ENCODE measurements around the gene B3GALT6.
"Not testable (repeated sequence)": the region's sequence is repeated elsewhere in the genome, so short reads cannot be mapped to it uniquely, and the experiment has no call there.

Gene B3GALT6

DNA sequence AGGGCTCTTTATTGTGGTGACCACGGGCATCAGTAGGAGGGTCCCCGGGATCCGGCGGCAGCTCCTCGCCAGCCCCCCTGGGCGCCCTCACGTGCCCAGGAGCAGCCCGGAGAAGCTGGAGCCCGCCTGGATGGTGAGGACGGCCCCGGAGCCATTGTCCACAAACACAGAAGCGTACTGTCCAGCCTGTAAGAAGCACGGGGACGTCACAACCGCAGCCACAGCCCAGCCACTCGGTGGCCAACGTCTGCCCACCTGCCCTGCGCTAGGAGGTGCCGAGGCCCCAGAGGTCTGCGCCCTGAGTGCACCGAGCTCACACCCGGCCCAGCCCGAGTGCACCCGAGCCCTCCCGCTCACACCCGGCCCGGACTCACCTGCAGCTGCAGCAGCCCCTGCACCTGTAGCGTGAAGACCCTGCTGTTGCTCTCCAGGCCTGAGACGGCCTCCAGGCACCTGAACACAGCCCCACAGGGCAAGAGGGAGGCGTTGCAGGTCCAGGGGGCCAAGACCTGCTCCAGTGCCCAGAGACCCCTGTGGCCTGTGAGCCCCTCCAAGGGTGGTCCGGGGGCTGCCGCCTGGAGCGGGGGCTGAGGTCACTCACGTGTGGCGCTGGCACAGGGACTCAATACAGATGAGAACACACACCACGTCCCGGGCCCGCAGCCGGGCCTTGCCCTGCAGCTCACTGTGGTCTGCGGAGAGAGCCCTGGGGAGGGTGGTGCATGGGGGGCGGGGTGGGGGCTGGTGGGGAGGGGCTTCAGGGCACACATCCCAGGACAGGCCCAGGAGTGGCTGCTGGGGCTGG is 10.6 kb downstream of the B3GALT6 start:
- H3K27ac Mint-ChIP-seq (ENCODE audit: low read depth) = no peak overlapping the region
- H3K36me3 Mint-ChIP-seq (ENCODE audit: insufficient read depth) = peaks cover 2% of the 10 kb centered on the region
- H3K4me3 Mint-ChIP-seq = no peak overlapping the region
- no peaks in the 10 kb centered on the region for H3K4me1 Mint-ChIP-seq
- no peaks in the 10 kb centered on the region for H3K9me3 Mint-ChIP-seq
- H3K27me3 Mint-ChIP-seq = no peaks in the 10 kb centered on the region
- ATAC-seq (replicated peaks; ENCODE audit: extremely low read depth, poor library complexity, severe bottlenecking) (no peak), DNase-seq (ENCODE audit: low spot score in 2 of 2) (no peak)

DNA sequence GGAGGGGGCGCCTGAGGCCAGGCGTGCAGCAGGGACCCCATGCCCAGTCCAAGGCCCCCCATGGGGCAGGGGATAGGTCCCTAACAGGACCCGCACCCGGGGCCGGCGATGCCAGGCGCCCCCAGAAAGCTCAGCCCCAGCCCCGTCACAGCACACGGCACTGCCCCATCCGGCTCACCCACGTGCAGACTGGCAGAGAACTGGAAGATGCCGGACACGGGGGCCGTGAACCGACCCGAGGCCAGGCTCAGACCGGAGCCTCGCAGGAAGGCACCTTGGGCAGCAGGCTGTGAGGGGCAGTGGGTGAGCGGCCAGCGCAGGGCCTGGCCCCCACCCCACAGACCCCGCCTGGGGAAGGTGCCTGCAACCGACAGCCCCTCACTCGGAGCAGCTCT is 11.2 kb downstream of the B3GALT6 start:
- DNase-seq (ENCODE audit: low spot score in 2 of 2) = no peak
- H3K27ac Mint-ChIP-seq (ENCODE audit: low read depth) = no peak overlapping the region
- H3K4me3 Mint-ChIP-seq = no peak overlapping the region
- no peak for ATAC-seq (replicated peaks; ENCODE audit: extremely low read depth, poor library complexity, severe bottlenecking)
- no peaks in the 10 kb centered on the region for H3K9me3 Mint-ChIP-seq
- H3K27me3 Mint-ChIP-seq = no peaks in the 10 kb centered on the region
- no peaks in the 10 kb centered on the region for H3K4me1 Mint-ChIP-seq
- H3K36me3 Mint-ChIP-seq (ENCODE audit: insufficient read depth) = peaks cover 2% of the 10 kb centered on the region

DNA sequence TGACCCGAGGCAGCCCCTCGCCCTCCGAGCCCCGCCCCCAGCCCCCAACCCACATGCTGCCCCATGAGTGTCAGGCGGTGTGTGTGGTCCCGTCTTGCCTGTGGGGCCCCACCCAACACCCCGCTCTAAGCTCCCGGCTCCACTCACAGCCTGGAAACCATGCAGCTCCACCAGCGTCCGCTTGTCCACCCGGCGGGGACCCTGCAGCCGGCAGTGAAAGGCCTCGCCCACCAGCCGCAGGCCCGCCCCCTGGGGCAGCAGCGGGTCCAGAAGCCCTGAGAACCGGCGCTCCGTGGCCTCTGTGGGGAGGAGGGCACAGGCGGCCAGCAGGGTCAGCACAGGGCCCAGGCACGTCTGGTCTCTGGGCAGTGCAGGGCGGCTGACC is 11.8 kb downstream of the B3GALT6 start:
- H3K27me3 Mint-ChIP-seq = no peaks in the 10 kb centered on the region
- no peak for ATAC-seq (replicated peaks; ENCODE audit: extremely low read depth, poor library complexity, severe bottlenecking)
- no peak for DNase-seq (ENCODE audit: low spot score in 2 of 2)
- H3K36me3 Mint-ChIP-seq (ENCODE audit: insufficient read depth) = peaks cover 2% of the 10 kb centered on the region
- H3K27ac Mint-ChIP-seq (ENCODE audit: low read depth) = peak overlapping the region; percentile 32
- no peak overlapping the region for H3K4me3 Mint-ChIP-seq
- no peaks in the 10 kb centered on the region for H3K4me1 Mint-ChIP-seq
- H3K9me3 Mint-ChIP-seq = no peaks in the 10 kb centered on the region

DNA sequence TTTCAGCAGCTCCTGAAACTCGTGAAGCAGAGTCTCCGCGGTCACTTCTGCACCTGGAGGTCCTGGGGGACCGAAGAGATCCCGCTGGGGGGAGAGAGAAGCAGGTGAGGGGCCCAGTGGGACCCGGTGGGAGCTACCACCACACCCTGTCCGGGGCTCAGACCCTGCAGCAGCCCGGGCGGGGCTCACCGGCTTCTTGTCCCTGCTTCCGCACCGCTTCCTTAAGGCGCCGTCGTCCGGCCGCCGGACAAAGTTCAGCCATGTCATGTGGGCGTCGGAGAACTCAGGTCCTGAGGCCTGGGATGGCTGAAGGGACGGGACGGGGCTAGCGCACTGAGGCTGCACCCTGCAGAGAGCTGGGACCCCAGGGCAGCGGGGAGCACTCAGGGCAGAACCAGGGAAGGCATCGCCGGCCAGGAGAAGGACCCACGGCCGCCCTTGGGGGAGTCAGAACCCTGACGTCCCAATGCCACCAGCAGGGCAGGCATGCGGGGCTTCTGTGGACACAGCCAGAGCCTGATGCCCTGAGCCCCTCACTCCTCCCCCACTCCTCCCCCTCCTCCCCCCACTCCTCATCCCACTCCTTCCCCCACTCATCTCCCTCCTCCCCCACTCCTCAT is 12.3 kb downstream of the B3GALT6 start:
- ATAC-seq (replicated peaks; ENCODE audit: extremely low read depth, poor library complexity, severe bottlenecking) = no peak
- no peaks in the 10 kb centered on the region for H3K27me3 Mint-ChIP-seq
- no peaks in the 10 kb centered on the region for H3K4me1 Mint-ChIP-seq
- H3K4me3 Mint-ChIP-seq = no peak overlapping the region
- no peak for DNase-seq (ENCODE audit: low spot score in 2 of 2)
- H3K36me3 Mint-ChIP-seq (ENCODE audit: insufficient read depth) = peaks cover 2% of the 10 kb centered on the region
- no peaks in the 10 kb centered on the region for H3K9me3 Mint-ChIP-seq
- H3K27ac Mint-ChIP-seq (ENCODE audit: low read depth) = peak overlapping the region; percentile 32

DNA sequence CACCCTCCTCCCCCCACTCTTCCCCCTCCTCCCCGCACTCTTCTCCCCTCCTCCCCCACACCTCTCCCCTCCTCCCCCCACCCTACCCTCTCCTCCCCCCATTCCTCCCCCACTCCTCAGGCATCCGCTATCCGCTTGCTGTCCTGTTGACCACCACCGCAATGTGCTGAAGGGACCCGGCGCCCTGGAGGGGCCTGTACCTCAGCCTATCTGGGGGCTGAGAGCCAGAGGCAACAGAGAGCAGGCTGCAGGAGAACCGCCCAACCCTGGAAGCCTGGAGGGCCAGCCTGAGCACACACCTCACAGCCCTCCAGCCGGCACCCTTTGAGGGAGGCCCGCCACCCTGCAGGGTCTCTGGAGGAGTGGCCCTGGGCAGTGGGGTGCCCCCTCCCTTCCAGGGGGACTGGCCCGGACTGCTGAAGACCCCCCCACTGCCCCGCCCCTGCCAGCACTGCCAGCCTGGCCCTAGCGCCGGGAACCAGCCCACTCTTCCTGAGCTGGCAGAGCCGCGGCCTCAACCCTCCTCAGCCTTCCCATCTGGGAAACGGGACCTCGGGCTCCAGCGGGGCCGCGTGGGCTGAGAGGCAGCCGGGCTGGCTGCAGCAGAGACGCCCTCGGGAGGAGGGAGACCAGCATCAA is 13.3 kb downstream of the B3GALT6 start:
- Mint-ChIP-seq H3K9me3 (no peaks in the 10 kb centered on the region), H3K36me3 (ENCODE audit: insufficient read depth) (peaks cover 2% of the 10 kb centered on the region), H3K4me1 (no peaks in the 10 kb centered on the region), H3K27me3 (no peaks in the 10 kb centered on the region), H3K4me3 (no peak overlapping the region), H3K27ac (ENCODE audit: low read depth) (no peak overlapping the region)
- ATAC-seq (replicated peaks; ENCODE audit: extremely low read depth, poor library complexity, severe bottlenecking) (no peak), DNase-seq (ENCODE audit: low spot score in 2 of 2) (no peak)

DNA sequence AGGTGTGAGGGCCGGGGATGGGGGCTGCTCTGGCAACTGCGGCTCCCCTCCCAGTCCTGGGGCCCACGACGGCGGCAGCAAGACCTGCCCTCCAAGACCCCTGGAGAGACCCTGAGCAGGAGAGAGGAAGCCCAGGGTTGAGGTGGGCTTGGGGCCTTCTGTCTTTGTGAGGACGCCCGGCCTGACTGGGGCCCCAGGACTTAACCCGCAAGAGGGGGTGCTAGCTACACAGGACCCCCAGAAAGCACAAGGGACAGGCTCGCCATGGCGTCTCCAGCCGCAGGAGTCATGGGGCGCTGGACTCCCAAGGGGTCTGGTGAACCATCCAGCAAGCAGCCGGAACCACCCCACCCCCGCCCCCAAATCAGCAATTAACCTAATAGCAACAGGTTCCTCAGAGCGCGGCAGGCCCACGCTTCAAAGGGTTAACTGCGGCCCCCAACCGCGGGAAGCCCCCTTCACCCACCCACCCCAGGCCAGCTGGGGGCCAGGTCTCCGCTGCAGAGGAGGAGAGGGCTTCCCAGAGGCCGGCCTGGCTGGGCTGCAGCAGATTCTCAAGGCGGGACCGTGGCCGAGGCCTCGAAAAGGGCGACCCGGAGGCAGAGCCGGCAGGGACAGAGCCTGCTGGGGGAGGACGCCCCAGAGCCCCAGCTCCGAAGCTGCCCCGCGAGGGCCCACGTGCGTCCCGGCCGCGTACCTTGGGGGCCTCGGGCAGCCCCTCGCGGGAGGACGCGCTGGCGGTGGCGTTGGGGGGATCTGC is 14.0 kb downstream of the B3GALT6 start:
- DNase-seq (ENCODE audit: low spot score in 2 of 2) (no peak), ATAC-seq (replicated peaks; ENCODE audit: extremely low read depth, poor library complexity, severe bottlenecking) (no peak)
- Mint-ChIP-seq H3K27ac (ENCODE audit: low read depth) (no peak overlapping the region), H3K4me1 (peaks cover 3% of the 10 kb centered on the region), H3K4me3 (no peak overlapping the region), H3K9me3 (no peaks in the 10 kb centered on the region), H3K27me3 (no peaks in the 10 kb centered on the region), H3K36me3 (ENCODE audit: insufficient read depth) (peaks cover 4% of the 10 kb centered on the region)

DNA sequence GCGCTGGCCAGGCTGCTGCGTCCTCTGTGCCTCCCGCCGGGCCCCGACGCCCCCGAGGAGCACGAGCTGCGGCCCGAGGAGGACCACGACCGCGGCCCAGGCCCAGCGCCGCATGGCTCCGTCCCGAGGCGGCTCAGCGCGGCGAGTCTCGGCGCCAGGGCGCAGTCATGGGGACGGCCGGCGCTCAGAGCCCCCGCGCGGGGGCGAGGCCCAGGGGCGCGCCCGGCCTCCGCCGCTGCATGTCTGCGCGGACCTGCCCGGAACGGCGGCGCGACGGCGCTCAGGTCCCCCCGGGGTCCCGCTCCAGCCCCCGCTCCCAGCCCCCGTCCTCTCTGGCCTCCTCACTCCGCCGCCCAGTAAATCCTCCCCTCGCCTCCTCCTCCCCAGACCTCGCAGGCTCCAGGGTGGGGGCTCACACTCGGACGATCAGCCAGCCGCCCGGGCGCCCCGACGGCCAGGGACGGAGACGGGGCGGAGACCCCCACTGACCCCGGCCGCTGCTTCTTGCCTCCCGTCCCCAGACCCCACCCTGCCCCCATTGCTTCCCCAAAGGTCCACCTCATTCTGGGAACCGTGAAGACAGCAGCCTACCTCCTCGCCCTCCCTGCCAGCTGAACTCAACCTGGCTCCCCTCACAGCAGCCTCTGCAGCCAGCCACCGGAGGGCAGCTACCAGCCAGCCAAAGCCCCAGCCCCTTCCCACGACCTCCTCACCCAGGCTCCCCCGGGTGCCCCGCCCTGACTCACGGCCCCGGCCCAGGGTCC is 14.7 kb downstream of the B3GALT6 start, which contains the start of gene C1QTNF12:
Gene C1QTNF12, minus strand, starts transcription at position 146 of the 764 bp plus-strand sequence. Its CDS starts 32 bp downstream, at position 114.
- Mint-ChIP-seq H3K27ac (ENCODE audit: low read depth) (no peak within 1 kb of the TSS), H3K4me3 (no peak within 1 kb of the TSS), H3K9me3 (no peaks in the 10 kb centered on the region), H3K36me3 (ENCODE audit: insufficient read depth) (peaks cover 4% of the 10 kb centered on the region), H3K27me3 (no peaks in the 10 kb centered on the region), H3K4me1 (peaks cover 6% of the 10 kb centered on the region)
- ATAC-seq (replicated peaks; ENCODE audit: extremely low read depth, poor library complexity, severe bottlenecking) (no peak), DNase-seq (ENCODE audit: low spot score in 2 of 2) (no peak)

DNA sequence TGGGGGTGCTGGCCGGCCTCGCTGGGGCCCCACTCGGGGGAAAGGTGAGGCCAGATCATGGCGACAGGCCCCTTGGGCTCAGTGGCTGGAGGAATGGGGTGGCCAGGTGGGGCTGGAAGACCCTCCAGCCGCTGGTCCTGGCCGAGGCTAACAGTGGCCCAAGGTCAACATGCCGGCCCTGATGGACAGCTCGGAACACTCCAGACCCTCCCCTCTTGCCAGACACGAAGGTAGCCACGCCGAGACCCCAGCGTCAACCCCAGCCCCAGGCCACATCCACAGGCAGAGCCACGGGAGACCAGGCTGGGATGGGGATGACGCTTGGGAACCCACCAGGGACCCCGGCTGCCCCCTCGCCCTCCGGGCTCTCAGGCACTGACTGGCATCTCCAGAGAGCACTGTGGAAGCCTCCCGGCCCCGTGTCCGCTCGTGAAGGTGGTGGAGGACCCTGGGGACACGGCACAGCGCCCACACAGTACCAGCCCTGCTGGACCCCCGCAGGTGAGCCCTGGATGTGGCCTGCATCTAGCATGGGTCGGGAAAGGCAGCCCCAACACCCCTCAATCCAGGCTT is 15.4 kb downstream of the B3GALT6 start:
- Mint-ChIP-seq H3K4me1 (peaks cover 6% of the 10 kb centered on the region), H3K27me3 (no peaks in the 10 kb centered on the region), H3K4me3 (no peak overlapping the region), H3K27ac (ENCODE audit: low read depth) (no peak overlapping the region), H3K36me3 (ENCODE audit: insufficient read depth) (peaks cover 8% of the 10 kb centered on the region), H3K9me3 (no peaks in the 10 kb centered on the region)
- no peak for DNase-seq (ENCODE audit: low spot score in 2 of 2)
- ATAC-seq (replicated peaks; ENCODE audit: extremely low read depth, poor library complexity, severe bottlenecking) = no peak

DNA sequence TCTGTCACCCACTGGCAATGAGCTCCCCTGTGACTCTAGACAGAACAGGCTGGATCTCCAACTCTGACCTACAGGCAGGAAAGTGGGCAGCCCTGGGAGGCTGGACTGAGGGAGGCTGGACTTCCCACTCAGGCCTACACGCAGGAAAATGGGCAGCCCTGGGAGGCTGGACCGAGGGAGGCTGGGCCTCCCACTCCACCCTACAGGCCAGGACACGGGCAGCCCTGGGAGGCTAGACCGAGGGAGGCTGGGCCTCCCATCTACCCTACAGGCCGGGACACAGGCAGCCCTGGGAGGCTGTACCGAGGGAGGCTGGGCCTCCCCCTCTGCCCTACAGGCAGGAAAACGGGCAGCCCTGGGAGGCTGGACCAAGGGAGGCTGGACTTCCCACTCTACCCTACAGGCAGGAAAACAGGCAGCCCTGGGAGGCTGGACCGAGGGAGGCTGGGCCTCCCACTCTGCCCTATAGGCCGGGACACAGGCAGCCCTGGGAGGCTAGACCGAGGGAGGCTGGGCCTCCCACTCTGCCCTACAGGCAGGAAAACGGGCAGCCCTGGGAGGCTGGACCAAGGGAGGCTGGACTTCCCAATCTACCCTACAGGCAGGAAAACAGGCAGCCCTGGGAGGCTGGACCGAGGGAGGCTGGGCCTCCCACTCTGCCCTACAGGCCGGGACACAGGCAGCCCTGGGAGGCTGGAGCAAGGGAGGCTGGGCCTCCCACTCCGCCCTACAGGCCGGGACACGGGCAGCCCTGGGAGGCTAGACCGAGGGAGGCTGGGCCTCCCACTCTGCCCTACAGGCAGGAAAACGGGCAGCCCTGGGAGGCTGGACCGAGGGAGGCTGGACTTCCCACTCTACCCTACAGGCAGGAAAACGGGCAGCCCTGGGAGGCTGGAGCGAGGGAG is 16.2 kb downstream of the B3GALT6 start:
- ATAC-seq (replicated peaks; ENCODE audit: extremely low read depth, poor library complexity, severe bottlenecking); H3K36me3 Mint-ChIP-seq (ENCODE audit: insufficient read depth); DNase-seq (ENCODE audit: low spot score in 2 of 2); H3K27me3 Mint-ChIP-seq; H3K4me3 Mint-ChIP-seq; H3K9me3 Mint-ChIP-seq; H3K27ac Mint-ChIP-seq (ENCODE audit: low read depth): not testable (repeated sequence)
- H3K4me1 Mint-ChIP-seq = peaks cover 13% of the 10 kb centered on the region

DNA sequence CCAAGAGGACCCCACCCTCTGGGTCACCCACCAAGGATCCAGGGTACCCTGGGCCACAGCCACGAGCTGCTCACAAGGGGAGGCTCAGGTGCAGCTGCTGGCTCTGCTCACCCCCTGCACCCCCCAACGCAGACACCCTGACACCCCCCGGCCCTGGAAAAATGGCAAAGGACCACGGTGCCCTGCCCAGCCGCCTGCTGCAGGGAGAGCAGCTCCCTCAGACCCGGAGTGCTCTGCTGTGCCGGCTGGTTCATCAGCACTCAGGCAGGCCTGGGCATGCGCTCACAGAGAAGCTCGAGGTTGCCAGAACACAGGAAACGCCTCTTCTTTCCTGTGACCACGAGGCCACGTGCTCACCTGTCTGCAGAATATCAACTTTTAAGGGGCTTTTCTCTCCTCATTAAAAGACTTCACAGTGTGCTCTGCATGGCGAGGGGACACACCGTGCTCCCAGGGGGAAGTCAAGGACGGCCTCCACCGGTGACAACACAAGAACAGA is 18.8 kb downstream of the B3GALT6 start:
- Mint-ChIP-seq H3K36me3 (ENCODE audit: insufficient read depth) (peaks cover 13% of the 10 kb centered on the region), H3K27ac (ENCODE audit: low read depth) (peak overlapping the region; percentile 77), H3K4me3 (no peak overlapping the region), H3K4me1 (peaks cover 13% of the 10 kb centered on the region), H3K9me3 (no peaks in the 10 kb centered on the region), H3K27me3 (no peaks in the 10 kb centered on the region)
- DNase-seq (ENCODE audit: low spot score in 2 of 2) = peak in 1 of 2 donors; percentile 45
- peak; percentile 97 for ATAC-seq (replicated peaks; ENCODE audit: extremely low read depth, poor library complexity, severe bottlenecking)

DNA sequence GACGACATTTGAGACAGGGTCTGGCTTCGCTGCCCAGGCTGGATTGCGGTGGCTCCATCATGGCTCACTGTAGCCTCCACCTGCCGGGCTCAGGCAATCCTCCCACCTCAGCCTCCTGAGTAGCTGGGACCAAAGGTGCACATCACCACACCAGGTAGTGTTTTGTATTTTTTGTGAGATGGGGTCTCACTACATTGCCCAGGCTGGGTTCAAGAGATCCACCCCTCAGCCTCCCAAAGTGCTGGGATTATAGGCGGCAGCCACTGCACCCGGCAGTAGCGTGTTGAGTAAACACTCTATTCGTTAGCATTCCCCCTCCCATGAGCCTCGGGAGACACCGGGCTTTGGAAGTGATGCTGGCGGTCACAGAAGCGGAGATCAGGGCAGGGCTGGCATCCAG is 21.3 kb downstream of the B3GALT6 start:
- H3K27ac Mint-ChIP-seq (ENCODE audit: low read depth) = peak overlapping the region; percentile 25
- peaks cover 26% of the 10 kb centered on the region for H3K36me3 Mint-ChIP-seq (ENCODE audit: insufficient read depth)
- H3K4me3 Mint-ChIP-seq = no peak overlapping the region
- H3K27me3 Mint-ChIP-seq = no peaks in the 10 kb centered on the region
- H3K9me3 Mint-ChIP-seq = no peaks in the 10 kb centered on the region
- DNase-seq (ENCODE audit: low spot score in 2 of 2) (no peak), ATAC-seq (replicated peaks; ENCODE audit: extremely low read depth, poor library complexity, severe bottlenecking) (no peak)
- peaks cover 18% of the 10 kb centered on the region for H3K4me1 Mint-ChIP-seq

Data from central memory CD8-positive, alpha-beta T cell (primary cell).